CD4-positive, alpha-beta T cell treated with Interleukin-15 for 1 hour (primary cell): Measurements from ENCODE around the gene FAM161A.
"Not testable (repeated sequence)": the region's sequence is repeated elsewhere in the genome, so short reads cannot be mapped to it uniquely, and the experiment has no call there.

Source experiments
- DNase-seq: peaks from one replicate; pipeline ENCODE4 v3.0.0-alpha.2; 2020

The FAM161A gene, protein sequence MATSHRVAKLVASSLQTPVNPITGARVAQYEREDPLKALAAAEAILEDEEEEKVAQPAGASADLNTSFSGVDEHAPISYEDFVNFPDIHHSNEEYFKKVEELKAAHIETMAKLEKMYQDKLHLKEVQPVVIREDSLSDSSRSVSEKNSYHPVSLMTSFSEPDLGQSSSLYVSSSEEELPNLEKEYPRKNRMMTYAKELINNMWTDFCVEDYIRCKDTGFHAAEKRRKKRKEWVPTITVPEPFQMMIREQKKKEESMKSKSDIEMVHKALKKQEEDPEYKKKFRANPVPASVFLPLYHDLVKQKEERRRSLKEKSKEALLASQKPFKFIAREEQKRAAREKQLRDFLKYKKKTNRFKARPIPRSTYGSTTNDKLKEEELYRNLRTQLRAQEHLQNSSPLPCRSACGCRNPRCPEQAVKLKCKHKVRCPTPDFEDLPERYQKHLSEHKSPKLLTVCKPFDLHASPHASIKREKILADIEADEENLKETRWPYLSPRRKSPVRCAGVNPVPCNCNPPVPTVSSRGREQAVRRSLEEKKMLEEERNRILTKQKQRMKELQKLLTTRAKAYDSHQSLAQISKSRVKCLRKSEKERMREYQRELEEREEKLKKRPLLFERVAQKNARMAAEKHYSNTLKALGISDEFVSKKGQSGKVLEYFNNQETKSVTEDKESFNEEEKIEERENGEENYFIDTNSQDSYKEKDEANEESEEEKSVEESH

GRCh38 chr2:61853847-61854563, at the start of gene FAM161A:
FAM161A (minus strand) TSS chr2:61854060; CDS start chr2:61854041, 19 bp downstream.
- peak; percentile 80 for DNase-seq

- no peak for DNase-seq
Observed at GRCh38 chr2:61900281-61900680, 46.4 kb upstream of the FAM161A start.

GRCh38 chr2:61898810-61899209, 45.0 kb upstream of the FAM161A start:
- no peak for DNase-seq

- peak; percentile 89 for DNase-seq
Observed at GRCh38 chr2:61888267-61889055, 34.6 kb upstream of the FAM161A start, which contains the start of gene CCT4. CCT4 (minus strand) TSS chr2:61888656; CDS start chr2:61888507, 149 bp downstream.

GRCh38 chr2:61887717-61888266, 33.9 kb upstream of the FAM161A start:
- DNase-seq, result no peak

DNA sequence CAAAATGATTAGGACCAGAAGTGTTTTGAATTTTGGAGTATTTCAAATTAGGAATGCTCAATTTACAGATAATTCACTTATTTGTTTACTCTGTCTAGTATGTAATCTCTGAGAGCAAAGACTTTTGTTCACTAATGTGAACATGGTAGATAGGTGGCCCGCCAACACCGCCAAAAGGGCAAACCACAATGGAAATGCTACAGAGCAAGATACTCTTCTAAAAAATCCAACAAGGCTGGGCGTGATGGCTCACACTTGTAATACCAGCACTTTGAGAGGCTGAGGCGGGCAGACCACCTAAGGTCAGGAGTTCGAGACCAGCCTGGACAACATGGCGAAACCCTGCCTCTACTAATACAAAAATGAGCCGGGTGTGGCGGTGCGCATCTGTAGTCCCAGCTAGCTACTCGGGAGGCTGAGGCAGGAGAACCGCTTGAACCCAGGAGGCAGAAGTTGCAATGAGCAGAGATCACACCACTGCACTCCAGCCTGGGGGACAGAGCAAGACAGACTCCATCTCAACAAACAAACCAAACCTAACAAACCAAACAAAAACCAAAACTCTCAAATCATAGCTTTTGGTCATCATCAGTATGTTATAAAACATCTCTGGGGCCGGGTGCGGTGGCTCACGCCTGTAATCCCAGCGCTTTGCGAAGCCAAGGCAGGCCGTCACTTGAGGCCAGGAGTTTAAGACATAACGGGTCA, 32.2 kb upstream of the FAM161A start:
- DNase-seq, result no peak

- no peak for DNase-seq
Observed at GRCh38 chr2:61882850-61883249, 29.0 kb upstream of the FAM161A start.

DNA sequence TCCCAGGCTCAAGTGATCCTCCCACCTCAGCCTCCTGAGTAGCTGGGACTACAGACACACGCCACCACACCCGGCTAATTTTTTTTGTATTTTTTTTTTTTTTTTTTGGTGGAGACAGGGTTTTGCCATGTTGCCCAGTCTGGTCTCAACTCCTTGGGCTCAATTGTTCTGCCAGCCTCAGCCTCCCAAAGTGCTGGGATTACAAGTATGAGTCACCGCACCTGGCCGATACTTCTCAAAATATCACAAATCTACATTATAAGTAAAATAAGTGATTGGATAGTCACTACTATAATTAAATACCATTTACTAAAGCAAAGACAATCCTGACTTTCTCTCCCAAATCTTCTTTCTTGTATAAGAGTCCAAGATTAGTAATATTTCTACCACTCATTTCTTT, 25.5 kb upstream of the FAM161A start:
- not testable (repeated sequence) for DNase-seq

- DNase-seq, result no peak
Observed at GRCh38 chr2:61878761-61879160, 24.9 kb upstream of the FAM161A start.

GRCh38 chr2:61877571-61878245, 23.8 kb upstream of the FAM161A start:
- no peak for DNase-seq

- no peak for DNase-seq
Observed at GRCh38 chr2:61876400-61876799, 22.5 kb upstream of the FAM161A start.

GRCh38 chr2:61866482-61867089, 12.7 kb upstream of the FAM161A start:
- not testable (repeated sequence) for DNase-seq

GRCh38 chr2:61862085-61862484, 8.2 kb upstream of the FAM161A start:
- DNase-seq, result no peak

DNA sequence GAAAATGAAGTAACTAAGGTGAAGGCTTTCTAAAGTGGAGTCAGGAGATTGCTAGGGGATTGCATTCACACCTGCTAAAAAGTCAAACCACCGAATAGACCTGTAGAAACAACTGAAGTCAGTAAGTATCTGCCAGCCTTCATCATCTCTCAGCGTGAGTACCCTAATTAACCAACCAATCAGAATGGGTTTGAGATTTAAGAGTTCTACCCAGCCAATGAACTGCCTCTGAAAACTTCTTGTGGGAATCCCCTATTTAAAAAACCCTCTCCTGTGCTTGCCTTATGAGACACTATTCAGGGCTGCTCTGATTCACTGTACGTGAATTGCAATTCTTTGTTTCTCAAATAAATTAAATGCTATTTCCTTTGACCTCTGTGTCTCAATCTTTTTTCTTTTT, 3.4 kb upstream of the FAM161A start:
- DNase-seq, result no peak

DNA sequence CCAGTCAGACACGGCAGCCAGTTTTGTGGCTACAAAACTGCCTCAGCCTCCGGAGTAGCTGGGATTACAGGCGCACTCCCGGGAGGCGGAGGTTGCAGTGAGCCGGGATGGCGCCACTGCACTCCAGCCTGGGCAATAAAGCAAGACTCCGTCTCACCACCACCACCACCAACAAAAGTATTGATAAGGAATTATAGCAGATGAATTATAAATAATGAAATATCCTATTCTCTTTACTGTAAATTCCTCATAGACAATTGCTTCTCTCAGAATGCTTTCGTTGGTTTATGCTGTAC, 1.4 kb upstream of the FAM161A start:
- DNase-seq, result no peak

DNA sequence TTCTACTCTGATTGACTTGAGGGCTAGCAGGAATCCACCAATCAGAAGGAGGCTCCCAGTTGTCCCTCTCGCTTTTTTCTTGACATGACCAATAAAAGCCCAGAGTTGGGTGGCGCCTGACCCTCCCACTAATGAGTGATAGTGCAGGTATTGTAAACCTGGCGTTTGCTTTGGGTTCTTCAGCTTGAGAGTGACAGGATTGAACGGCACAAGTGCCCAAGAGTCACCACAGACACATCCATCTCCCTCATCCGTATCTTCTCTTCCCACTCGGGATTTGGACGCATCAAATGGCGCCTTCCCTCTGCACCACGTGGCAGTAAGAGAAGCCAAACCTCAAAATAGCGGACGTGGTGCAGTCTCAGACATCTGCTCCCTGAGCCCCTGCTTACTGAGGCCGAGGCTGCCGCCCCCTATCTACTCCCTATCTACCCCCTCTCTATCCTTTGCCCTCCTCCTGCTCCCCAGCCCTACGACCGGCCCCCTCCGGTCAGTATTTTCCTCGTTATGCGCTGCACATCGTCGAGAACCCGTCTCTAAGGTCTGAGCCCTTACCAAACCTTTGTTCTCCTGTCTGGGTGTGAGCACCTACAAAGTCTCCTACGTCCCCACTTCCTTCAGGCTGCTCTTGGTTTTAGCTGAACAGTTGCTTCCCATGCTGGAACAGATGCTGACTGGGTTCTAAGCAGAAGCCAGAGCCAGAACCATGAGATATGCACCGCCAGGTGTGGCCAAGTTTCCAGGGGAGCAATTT, 881 bp upstream of the FAM161A start:
- peak; percentile 94 for DNase-seq

GRCh38 chr2:61853086-61853846, 594 bp downstream of the FAM161A start:
- no peak for DNase-seq

DNA sequence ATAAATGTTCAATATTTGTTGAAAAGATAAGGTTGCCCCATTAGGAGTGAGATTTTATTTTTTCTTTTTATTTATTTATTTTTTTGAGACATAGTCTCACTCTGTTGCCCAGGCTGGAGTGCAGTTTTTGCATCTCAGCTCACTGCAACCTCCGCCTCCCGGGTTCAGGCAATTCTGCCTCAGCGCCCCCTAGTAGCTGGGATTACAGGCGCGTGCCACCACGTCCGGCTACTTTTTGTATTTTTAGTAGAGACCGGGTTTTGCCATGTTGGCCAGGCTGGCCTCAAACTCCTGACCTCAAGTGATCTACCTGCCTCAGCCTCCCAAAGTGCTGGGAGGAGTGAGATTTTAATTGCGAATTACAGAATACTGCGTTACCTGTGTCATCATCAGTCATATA, 2.6 kb downstream of the FAM161A start:
- not testable (repeated sequence) for DNase-seq

DNA sequence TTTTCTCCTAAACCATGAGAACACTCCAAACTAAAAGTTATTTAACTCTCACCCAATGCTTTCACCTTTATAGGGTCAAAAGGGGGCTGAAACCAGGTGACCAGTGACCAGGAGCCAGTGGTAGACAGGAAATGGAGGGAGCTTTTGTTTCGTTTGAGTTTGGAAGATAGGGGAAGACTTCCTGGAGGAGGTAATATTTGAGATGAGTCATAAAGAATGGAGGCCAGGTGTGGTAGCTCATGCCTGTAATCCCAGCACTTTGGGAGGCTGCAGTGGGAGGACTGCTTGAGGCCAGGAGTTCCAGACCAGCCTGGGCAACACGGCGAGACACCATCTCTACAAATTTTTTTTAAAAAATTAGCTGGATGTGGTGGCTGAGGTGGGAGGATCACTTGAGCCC, 8.5 kb downstream of the FAM161A start:
- no peak for DNase-seq
